ENCODE data around the gene ATP6V0B.

DNA sequence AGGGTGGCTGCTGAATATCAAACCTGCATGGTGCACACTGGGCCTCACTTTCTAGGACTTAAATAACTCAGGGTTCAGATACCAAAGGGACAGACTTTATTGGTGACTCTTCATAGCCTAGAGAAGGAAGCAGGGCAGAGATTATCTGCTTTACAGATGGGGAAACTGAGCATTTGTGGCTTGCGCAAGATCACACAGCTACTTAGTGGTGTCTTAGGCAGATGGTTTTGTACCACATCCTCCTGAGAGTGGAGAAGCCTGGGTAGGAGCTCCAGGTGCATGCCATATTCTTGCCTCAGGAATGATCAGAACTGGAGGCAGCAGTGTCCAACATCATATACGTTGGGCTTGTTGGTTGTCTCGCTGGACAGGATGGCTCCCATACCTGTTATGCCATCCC is 11.8 kb upstream of the ATP6V0B start:
- TF ChIP-seq, protein P1, sequence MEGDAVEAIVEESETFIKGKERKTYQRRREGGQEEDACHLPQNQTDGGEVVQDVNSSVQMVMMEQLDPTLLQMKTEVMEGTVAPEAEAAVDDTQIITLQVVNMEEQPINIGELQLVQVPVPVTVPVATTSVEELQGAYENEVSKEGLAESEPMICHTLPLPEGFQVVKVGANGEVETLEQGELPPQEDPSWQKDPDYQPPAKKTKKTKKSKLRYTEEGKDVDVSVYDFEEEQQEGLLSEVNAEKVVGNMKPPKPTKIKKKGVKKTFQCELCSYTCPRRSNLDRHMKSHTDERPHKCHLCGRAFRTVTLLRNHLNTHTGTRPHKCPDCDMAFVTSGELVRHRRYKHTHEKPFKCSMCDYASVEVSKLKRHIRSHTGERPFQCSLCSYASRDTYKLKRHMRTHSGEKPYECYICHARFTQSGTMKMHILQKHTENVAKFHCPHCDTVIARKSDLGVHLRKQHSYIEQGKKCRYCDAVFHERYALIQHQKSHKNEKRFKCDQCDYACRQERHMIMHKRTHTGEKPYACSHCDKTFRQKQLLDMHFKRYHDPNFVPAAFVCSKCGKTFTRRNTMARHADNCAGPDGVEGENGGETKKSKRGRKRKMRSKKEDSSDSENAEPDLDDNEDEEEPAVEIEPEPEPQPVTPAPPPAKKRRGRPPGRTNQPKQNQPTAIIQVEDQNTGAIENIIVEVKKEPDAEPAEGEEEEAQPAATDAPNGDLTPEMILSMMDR (conservative IDR thresholded peaks at IDR 0.05; ENCODE audit: low read depth in 2 of 2): no peak
- TF ChIP-seq, protein P2, sequence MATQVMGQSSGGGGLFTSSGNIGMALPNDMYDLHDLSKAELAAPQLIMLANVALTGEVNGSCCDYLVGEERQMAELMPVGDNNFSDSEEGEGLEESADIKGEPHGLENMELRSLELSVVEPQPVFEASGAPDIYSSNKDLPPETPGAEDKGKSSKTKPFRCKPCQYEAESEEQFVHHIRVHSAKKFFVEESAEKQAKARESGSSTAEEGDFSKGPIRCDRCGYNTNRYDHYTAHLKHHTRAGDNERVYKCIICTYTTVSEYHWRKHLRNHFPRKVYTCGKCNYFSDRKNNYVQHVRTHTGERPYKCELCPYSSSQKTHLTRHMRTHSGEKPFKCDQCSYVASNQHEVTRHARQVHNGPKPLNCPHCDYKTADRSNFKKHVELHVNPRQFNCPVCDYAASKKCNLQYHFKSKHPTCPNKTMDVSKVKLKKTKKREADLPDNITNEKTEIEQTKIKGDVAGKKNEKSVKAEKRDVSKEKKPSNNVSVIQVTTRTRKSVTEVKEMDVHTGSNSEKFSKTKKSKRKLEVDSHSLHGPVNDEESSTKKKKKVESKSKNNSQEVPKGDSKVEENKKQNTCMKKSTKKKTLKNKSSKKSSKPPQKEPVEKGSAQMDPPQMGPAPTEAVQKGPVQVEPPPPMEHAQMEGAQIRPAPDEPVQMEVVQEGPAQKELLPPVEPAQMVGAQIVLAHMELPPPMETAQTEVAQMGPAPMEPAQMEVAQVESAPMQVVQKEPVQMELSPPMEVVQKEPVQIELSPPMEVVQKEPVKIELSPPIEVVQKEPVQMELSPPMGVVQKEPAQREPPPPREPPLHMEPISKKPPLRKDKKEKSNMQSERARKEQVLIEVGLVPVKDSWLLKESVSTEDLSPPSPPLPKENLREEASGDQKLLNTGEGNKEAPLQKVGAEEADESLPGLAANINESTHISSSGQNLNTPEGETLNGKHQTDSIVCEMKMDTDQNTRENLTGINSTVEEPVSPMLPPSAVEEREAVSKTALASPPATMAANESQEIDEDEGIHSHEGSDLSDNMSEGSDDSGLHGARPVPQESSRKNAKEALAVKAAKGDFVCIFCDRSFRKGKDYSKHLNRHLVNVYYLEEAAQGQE (IDR thresholded peaks at IDR 0.05; ENCODE audit: unreplicated experiment): no peak
- no peak for TF ChIP-seq EZH2 (IDR thresholded peaks at IDR 0.05; ENCODE audit: low read depth, unreplicated experiment)
- no peak for TF ChIP-seq POLR2AphosphoS5 (IDR thresholded peaks at IDR 0.05; ENCODE audit: low read depth)
- TF ChIP-seq EZH2phosphoT487 (IDR thresholded peaks at IDR 0.05; ENCODE audit: unreplicated experiment): no peak
- TF ChIP-seq CREB1 (CRISPR knock-in tag; IDR thresholded peaks at IDR 0.05; ENCODE audit: low read depth): no peak
